GM12878 (cell line): Measurements from ENCODE around the gene ZNF283. TPM values are rescaled to one million over a fixed set of nuclear protein-coding genes. Genes with fewer than 3 reads are reported as not detected.

Source experiments
- ATAC-seq: fragments of 200-7000 bp; cut with Tn5 transposase; 3 replicates; pipeline ENCODE4 v1.9.1; 2020; ENCODE audit warnings: mild to moderate bottlenecking, moderate library complexity
- BruUV-seq: library from RNA; stranded (reverse); fragments of 400-500 nt; replicated peaks from 2 replicates; lab custom pipeline; 2021; lab: Mats Ljungman, UMichigan
- CTCF ChIA-PET: fragments of 300-600 bp; sonication (Branson Sonifier 250); formaldehyde crosslinking; extraction: SDS; loops from one replicate; lab custom pipeline; 2021; ENCODE audit warnings: inconsistent platforms; lab: Yijun Ruan, JAX
- POLR2A ChIA-PET: fragments of 350-600 bp; formaldehyde crosslinking; extraction: SDS; loops from one replicate; lab custom pipeline; 2021; ENCODE audit warnings: inconsistent platforms; lab: Charles Lee
- RAD21 ChIA-PET: fragments of 300-600 bp; sonication (Branson Sonifier 250); formaldehyde crosslinking; loops from one replicate; lab custom pipeline; 2023; ENCODE audit warnings: antibody characterized with exemption; ENCODE audit not compliant: unreplicated experiment; lab: Charles Lee
- SMC1A ChIA-PET: fragments of 300-600 bp; sonication (Branson Sonifier 250); formaldehyde crosslinking; loops from one replicate; lab custom pipeline; 2023; ENCODE audit not compliant: unreplicated experiment, uncharacterized antibody; lab: Charles Lee
- DNase-seq: peaks from one replicate; pipeline ENCODE4 v3.0.0-alpha.2; 2011; ENCODE audit warnings: low read depth, low spot score
- FAIRE-seq: peaks from 3 replicates; lab custom pipeline; 2011; peaks lifted over from hg19 to GRCh38; lab: Jason Lieb, UNC
- H2AFZ ChIP-seq: 2 replicates; pipeline ENCODE4 v1.6.0; 2011; ENCODE audit warnings: low read depth, low read length, control low read depth; ENCODE audit not compliant: control insufficient read depth
- H3K27ac ChIP-seq: 2 replicates; pipeline ENCODE4 v1.5.1; 2011; ENCODE audit warnings: control low read depth; ENCODE audit not compliant: control insufficient read depth, insufficient read depth
- H3K27me3 ChIP-seq, 2 experiments: replicated peaks in 1 of 2; 2 replicates each; pipeline versions ENCODE4 v1.6.0 to v1.6.1; 2011; ENCODE audit warnings: low read length in 1 of 2; ENCODE audit not compliant: control insufficient read depth in 2 of 2, insufficient read depth in 2 of 2
- H3K36me3 ChIP-seq, 2 experiments: 2 replicates each; pipeline ENCODE4 v1.5.1; 2011; ENCODE audit warnings: low read length in 1 of 2; ENCODE audit not compliant: control insufficient read depth in 2 of 2, insufficient read depth in 2 of 2
- H3K4me1 ChIP-seq: 2 replicates; pipeline ENCODE4 v1.6.1; 2011; ENCODE audit warnings: mild to moderate bottlenecking, low read length, moderate library complexity, mixed read lengths; ENCODE audit not compliant: control insufficient read depth, insufficient read depth
- H3K4me2 ChIP-seq: 2 replicates; pipeline ENCODE4 v1.6.0; 2011; ENCODE audit warnings: control low read depth; ENCODE audit not compliant: control insufficient read depth, insufficient read depth
- H3K4me3 ChIP-seq: fragments of 200-600 bp; sonication (generic); 2 replicates; pipeline ENCODE4 v1.5.1; 2016
- H3K79me2 ChIP-seq: 2 replicates; pipeline ENCODE4 v1.6.0; 2011; ENCODE audit warnings: low read length; ENCODE audit not compliant: control insufficient read depth, insufficient read depth
- H3K9ac ChIP-seq: 2 replicates; pipeline ENCODE4 v1.8.0; 2011; ENCODE audit warnings: low read length, control low read depth, mixed read lengths; ENCODE audit not compliant: control insufficient read depth, insufficient read depth
- H3K9me3 ChIP-seq: replicated peaks from 3 replicates; pipeline ENCODE4 v1.5.1; 2011; ENCODE audit warnings: mild to moderate bottlenecking, low read length; ENCODE audit not compliant: control insufficient read depth, insufficient read depth
- H4K20me1 ChIP-seq: 2 replicates; pipeline ENCODE4 v1.6.0; 2011; ENCODE audit not compliant: control insufficient read depth, insufficient read depth
- BCL11A ChIP-seq: IDR thresholded peaks from 2 replicates; pipeline ENCODE4 v1.6.1; 2011; ENCODE audit warnings: low read depth, low read length
- CBX5 ChIP-seq: sonication (generic); IDR thresholded peaks from 2 replicates; pipeline ENCODE4 v1.6.1; 2016; ENCODE audit warnings: low read depth, moderate library complexity, mild to moderate bottlenecking, inconsistent platforms
- E2F8 ChIP-seq: fragments of 450-650 bp; IDR thresholded peaks from 2 replicates; pipeline ENCODE4 v1.6.1; 2018; ENCODE audit warnings: mild to moderate bottlenecking, low read depth, moderate library complexity; ENCODE audit not compliant: partially characterized antibody
- E4F1 ChIP-seq: fragments of 450-650 bp; IDR thresholded peaks from 2 replicates; pipeline ENCODE4 v1.6.1; 2018; ENCODE audit warnings: borderline replicate concordance, mild to moderate bottlenecking; ENCODE audit not compliant: partially characterized antibody
- IKZF2 ChIP-seq, 2 experiments: fragments of 450-650 bp; IDR thresholded peaks; 2 replicates each; pipeline ENCODE4 v1.6.1; 2017; ENCODE audit warnings: mild to moderate bottlenecking in 2 of 2, moderate library complexity in 2 of 2
- IRF3 ChIP-seq: fragments of 450-650 bp; IDR thresholded peaks from 2 replicates; pipeline ENCODE4 v1.6.1; 2014; ENCODE audit warnings: mild to moderate bottlenecking
- IRF5 ChIP-seq: fragments of 450-650 bp; IDR thresholded peaks from 2 replicates; pipeline ENCODE4 v1.6.1; 2017; ENCODE audit warnings: borderline replicate concordance
- NBN ChIP-seq: fragments of 450-650 bp; IDR thresholded peaks from 2 replicates; pipeline ENCODE4 v1.6.1; 2016
- RUNX3 ChIP-seq: IDR thresholded peaks from 2 replicates; pipeline ENCODE4 v1.6.1; 2012; ENCODE audit warnings: low read length, inconsistent platforms
- SMAD5 ChIP-seq: IDR thresholded peaks from 2 replicates; pipeline ENCODE4 v1.6.1; 2016; ENCODE audit warnings: antibody characterized with exemption, low read depth
- SREBF2 ChIP-seq: IDR thresholded peaks from 2 replicates; pipeline ENCODE4 v1.6.1; 2012; ENCODE audit warnings: mild to moderate bottlenecking, low read length
- SUPT20H ChIP-seq: IDR thresholded peaks from 2 replicates; pipeline ENCODE4 v1.6.1; 2011; ENCODE audit warnings: low read depth, mild to moderate bottlenecking, low read length, moderate library complexity, borderline replicate concordance; ENCODE audit not compliant: control insufficient read depth
- TAF1 ChIP-seq: IDR thresholded peaks from 2 replicates; pipeline ENCODE4 v1.6.1; 2011; ENCODE audit warnings: mild to moderate bottlenecking, low read depth, low read length, borderline replicate concordance
- USF1 ChIP-seq: IDR thresholded peaks from 2 replicates; pipeline ENCODE4 v1.6.1; 2011; ENCODE audit warnings: borderline replicate concordance, low read depth, mild to moderate bottlenecking, moderate library complexity, mixed read lengths, low read length; ENCODE audit not compliant: insufficient read depth; ENCODE audit errors: extremely low read length
- WRNIP1 ChIP-seq: IDR thresholded peaks from 2 replicates; pipeline ENCODE4 v1.6.1; 2011; ENCODE audit warnings: low read depth, low read length, improper control_type of control experiment, borderline replicate concordance
- ZZZ3 ChIP-seq: IDR thresholded peaks from 2 replicates; pipeline ENCODE4 v1.6.1; 2011; ENCODE audit warnings: low read depth; ENCODE audit not compliant: control insufficient read depth, insufficient read length
- WGBS: methylation state at CpG from one replicate; pipeline ENCODE4 v1.1.6; 2016; ENCODE audit warnings: low lambda C conversion rate; ENCODE audit not compliant: insufficient replicate concordance, insufficient coverage; ENCODE audit errors: missing lambda C conversion rate; 5-methylcytosine and 5-hydroxymethylcytosine counted together
- in situ Hi-C: fragments of 300-500 bp; cut with MboI; formaldehyde crosslinking; loops from 9 replicates; pipeline ENCODE4 v1.14.3; 2018; ENCODE audit warnings: mixed read lengths
- intact Hi-C: fragments of 100-400 bp; cut with micrococcal nuclease; formaldehyde crosslinking; loops from one replicate; pipeline ENCODE4 v1.14.2; 2022; ENCODE audit not compliant: unreplicated experiment
- polyA plus RNA-seq, 11 experiments: library from polyadenylated mRNA; depleted of rRNA in 4 of 11; unstranded in 6 of 11; stranded (reverse) in 5 of 11; fragments of >200 nt; fragmentation: Nextera tagmentation in 4 of 11; fragmentation: Illumina TruSeq in 1 of 11; extraction: Ambion mirVana in 4 of 11; extraction: Trizol in 1 of 11; gene quantifications; 1 replicate in 1 of 11; 2 replicates in 10 of 11; pipeline versions ENCODE4 v1.2.1 to v1.2.3, GENCODE V29; 2011 to 2016; ENCODE audit warnings: inconsistent platforms in 2 of 11, missing spikeins in 2 of 11, low read depth in 1 of 11
- total RNA-seq, 4 experiments: library from RNA; depleted of rRNA in 3 of 4; stranded (reverse); fragments of >200 nt in 3 of 4; fragmentation: Illumina TruSeq in 1 of 4; extraction: Trizol in 1 of 4; gene quantifications; 2 replicates each; pipeline versions ENCODE4 v1.2.1 to v1.2.3, GENCODE V29; 2013 to 2021

The ZNF283 gene
- total and polyA plus RNA-seq, 10 of the 15 experiments (the other 5 are each of a cell fraction or from before 2014, with no cell fraction given) = 2.2 to 7.8 (median 3.7) TPM

GRCh38 chr19:43842007-43842406 is 14.9 kb downstream of the ZNF283 start:
- FAIRE-seq = no peak
- H4K20me1 ChIP-seq = no peaks in the 10 kb centered on the region
- H3K36me3 ChIP-seq = peaks cover 0 to 15% of the 10 kb centered on the region in 2 experiments; a peak in 2 of 4 replicates
- no peak for ATAC-seq
- H3K9ac ChIP-seq = no peak overlapping the region
- BruUV-seq = no TSS peak
- ChIA-PET CTCF (interaction anchor here (0.5 kb wide), 1 partner anchor 153 kb away, joined by 3 read pairs; no protein-coding TSS in a partner anchor), SMC1A (no interaction called here), POLR2A (no interaction called here), RAD21 (no interaction called here)
- no peaks in the 10 kb centered on the region for H3K79me2 ChIP-seq
- no peak overlapping the region for H3K4me3 ChIP-seq
- H3K4me2 ChIP-seq = no peak overlapping the region
- H3K9me3 ChIP-seq = peaks cover 28% of the 10 kb centered on the region
- no peak overlapping the region for H3K27ac ChIP-seq
- no peak overlapping the region for H2AFZ ChIP-seq
- no peak for DNase-seq
- no peaks in the 10 kb centered on the region for H3K27me3 ChIP-seq
- 45% methylated on average over 2 of the region's 2 CpGs for WGBS
- intact Hi-C loops (no loop called here), in situ Hi-C loops (no loop called here)
- H3K4me1 ChIP-seq = no peaks in the 10 kb centered on the region
- no peak for TF ChIP-seq NBN
- TF ChIP-seq ZZZ3 = no peak
- no peak for TF ChIP-seq BCL11A
- no peak for TF ChIP-seq E2F8
- TF ChIP-seq TAF1 = no peak
- no peak for TF ChIP-seq SUPT20H
- TF ChIP-seq CBX5 = no peak
- TF ChIP-seq SMAD5 = no peak
- no peak for TF ChIP-seq RUNX3
- TF ChIP-seq IRF5 = no peak
- no peak for TF ChIP-seq IRF3
- TF ChIP-seq WRNIP1 = no peak
- no peak for TF ChIP-seq E4F1
- TF ChIP-seq USF1 = no peak
- TF ChIP-seq IKZF2 (IDR thresholded peaks at IDR 0.05) = no peak
- no peak for TF ChIP-seq SREBF2
